NCI-H345 treated with DMSO at 0.1 percent for 48 hours (cell line): ENCODE data around the gene PCDHGA5.
"Not testable (repeated sequence)": the region's sequence is repeated elsewhere in the genome, so short reads cannot be mapped to it uniquely, and the experiment has no call there.

Experiments used
- DNase-seq: peaks from one replicate; lab custom pipeline; 2025; ENCODE audit not compliant: unreplicated experiment; lab: John Stamatoyannopoulos, UW

Gene PCDHGA5

DNA sequence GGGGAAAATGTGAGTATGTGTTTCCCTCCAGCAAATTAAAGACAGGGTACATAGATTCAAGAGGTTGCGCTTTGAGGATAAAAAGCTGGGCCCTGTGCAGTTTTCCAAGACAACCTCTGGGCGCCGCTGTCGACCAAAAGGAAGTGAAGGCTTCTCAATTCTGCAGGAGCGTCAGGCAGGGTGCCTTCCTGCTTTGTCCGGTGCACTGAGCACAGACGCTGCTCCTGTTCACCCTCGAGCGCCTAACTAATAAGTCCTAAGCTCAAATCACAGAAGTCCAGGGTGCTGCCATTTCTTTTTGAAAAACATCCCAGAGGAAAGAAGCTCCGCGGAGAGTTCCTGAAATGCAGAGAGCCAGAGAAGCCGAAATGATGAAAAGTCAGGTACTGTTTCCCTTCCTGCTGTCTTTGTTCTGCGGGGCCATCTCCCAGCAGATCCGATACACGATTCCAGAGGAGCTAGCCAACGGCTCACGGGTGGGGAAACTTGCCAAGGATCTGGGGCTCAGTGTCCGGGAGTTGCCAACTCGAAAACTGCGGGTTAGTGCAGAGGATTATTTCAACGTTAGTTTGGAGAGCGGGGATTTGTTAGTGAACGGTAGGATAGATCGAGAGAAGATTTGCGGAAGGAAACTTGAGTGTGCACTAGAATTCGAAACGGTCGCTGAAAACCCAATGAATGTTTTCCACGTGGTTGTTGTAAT, 13.9 kb upstream of the PCDHGA5 start, which contains the start of gene PCDHGB1:
Gene PCDHGB1 (plus strand): TSS at position 183 of the 703 bp plus-strand sequence. CDS start 162 bp downstream, at position 345.
- DNase-seq: peak; percentile 76

GRCh38 chr5:141351591-141351990, 12.4 kb upstream of the PCDHGA5 start:
- no peak for DNase-seq

DNA sequence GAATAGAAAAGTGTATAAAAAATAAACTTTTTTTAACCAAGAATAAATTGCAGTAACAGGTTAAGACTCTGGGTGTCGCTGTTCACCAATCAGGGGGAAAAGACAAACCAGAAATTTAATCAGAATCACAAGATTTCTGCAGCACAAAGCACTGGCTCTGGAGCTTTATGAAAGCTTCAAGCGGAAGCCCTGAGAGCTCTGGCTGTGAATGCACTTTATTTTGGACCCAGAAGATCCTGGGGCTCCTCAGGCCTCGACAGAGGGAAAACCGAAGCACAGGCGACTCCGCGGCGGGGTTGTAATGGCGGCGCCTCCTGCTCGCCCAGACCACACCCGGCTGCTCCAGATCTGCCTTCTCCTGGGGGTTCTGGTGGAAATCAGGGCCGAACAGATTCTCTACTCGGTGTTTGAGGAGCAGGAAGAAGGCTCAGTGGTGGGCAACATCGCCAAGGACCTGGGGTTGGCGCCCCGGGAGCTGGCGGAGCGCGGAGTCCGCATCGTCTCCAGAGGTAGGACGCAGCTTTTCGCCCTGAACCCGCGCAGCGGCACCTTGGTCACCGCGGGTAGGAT, 9.0 kb upstream of the PCDHGA5 start, which contains the start of gene PCDHGA4:
Gene PCDHGA4 (plus strand): TSS at position 122 of the 570 bp plus-strand sequence. CDS start 87 bp downstream, at position 209.
- DNase-seq: no peak

- DNase-seq: no peak
Observed at GRCh38 chr5:141355641-141356040, 8.3 kb upstream of the PCDHGA5 start.

GRCh38 chr5:141356133-141356532, 7.8 kb upstream of the PCDHGA5 start:
- DNase-seq: no peak

DNA sequence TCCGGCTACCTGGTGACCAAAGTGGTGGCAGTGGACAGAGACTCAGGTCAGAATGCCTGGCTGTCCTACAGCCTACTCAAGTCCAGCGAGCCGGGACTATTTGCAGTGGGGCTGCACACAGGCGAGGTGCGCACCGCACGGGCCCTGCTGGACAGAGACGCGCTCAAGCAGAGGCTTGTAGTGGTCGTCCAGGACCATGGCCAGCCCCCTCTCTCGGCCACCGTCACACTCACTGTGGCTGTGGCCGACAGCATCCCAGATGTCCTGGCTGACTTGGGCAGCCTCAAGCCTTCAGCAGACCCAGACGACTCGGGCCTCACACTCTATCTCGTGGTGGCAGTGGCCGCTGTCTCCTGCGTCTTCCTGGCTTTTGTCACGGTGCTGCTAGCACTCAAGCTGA, 7.0 kb upstream of the PCDHGA5 start:
- DNase-seq: no peak

- no peak for DNase-seq
Observed at GRCh38 chr5:141359790-141360426, 4.1 kb upstream of the PCDHGA5 start, which contains the start of gene PCDHGB2. TSS of gene PCDHGB2 (plus strand) at chr5:141359994. CDS start at chr5:141360136, 142 bp downstream.

DNA sequence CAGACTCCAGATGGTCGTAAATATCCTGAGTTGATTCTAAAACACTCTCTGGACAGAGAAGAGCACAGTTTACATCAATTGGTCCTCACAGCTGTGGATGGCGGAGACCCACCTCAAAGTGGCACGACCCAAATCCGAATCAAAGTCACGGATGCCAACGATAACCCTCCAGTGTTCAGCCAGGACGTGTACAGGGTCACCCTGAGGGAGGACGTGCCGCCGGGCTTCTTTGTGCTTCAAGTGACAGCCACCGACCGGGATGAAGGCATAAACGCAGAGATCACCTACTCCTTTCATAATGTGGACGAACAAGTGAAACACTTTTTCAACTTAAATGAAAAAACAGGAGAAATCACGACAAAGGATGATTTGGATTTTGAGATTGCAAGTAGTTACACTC, 3.3 kb upstream of the PCDHGA5 start:
- DNase-seq: no peak

- DNase-seq: no peak
Observed at GRCh38 chr5:141362719-141363118, 1.2 kb upstream of the PCDHGA5 start.

DNA sequence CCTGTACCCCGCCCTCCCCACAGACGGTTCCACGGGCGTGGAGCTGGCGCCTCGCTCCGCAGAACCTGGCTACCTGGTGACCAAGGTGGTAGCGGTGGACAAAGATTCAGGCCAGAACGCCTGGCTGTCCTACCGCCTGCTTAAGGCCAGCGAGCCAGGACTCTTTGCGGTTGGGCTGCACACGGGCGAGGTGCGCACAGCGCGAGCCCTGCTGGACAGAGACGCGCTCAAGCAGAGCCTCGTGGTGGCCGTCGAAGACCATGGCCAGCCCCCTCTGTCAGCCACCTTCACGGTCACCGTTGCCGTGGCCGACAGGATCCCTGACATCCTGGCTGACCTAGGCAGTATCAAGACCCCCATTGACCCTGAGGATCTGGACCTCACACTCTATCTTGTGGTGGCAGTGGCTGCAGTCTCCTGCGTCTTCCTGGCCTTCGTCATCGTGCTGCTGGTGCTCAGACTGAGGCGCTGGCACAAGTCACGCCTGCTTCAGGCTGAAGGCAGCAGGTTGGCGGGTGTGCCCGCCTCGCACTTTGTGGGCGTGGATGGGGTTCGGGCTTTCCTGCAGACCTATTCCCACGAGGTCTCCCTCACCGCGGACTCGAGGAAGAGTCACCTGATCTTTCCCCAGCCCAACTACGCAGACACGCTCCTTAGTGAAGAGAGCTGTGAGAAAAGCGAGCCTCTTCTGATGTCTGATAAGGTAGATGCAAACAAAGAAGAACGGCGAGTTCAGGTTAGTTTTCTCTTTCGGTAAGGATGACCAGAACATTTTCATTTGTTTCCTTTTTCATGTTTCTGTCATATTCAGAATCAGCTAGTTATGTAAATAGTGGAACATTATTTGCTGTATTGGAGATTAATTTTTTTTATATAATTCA, 2.3 kb downstream of the PCDHGA5 start:
- DNase-seq: no peak

DNA sequence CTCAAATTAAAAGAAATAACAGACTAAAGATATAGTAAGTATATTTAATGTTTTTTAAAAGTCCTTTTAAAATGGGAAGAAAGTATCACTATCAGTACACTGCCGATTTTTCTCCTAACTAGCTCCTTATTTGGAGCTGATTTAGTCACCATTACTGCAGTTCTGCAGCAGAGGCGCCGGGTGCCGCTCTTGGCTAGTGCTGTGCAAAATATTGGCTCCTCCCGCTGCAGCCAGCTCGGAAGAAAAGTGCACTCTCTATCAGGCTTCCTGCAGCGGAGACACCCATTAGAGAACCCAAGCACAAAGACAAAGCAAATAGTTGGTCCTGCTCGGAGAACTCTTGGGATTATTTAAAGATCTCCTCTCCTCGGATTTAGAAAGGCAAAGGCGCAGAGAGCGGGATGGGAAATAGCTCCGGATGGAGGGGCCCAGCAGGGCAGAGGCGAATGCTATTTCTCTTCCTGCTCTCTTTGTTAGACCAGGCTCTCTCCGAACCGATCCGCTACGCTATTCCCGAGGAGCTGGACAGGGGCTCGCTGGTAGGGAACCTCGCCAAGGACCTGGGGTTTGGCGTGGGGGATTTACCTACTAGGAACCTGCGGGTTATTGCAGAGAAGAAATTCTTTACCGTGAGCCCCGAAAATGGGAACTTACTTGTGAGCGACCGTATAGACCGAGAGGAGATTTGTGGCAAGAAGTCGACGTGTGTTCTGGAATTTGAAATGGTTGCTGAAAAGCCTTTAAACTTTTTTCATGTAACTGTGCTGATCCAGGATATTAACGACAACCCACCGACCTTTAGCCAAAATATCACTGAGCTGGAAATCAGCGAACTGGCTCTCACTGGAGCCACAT, 6.3 kb downstream of the PCDHGA5 start, which contains the start of gene PCDHGB3:
Gene PCDHGB3 (plus strand): TSS at position 249 of the 855 bp plus-strand sequence. CDS start 153 bp downstream, at position 402.
- DNase-seq: no peak

GRCh38 chr5:141371572-141372475, 7.9 kb downstream of the PCDHGA5 start:
- DNase-seq: no peak

DNA sequence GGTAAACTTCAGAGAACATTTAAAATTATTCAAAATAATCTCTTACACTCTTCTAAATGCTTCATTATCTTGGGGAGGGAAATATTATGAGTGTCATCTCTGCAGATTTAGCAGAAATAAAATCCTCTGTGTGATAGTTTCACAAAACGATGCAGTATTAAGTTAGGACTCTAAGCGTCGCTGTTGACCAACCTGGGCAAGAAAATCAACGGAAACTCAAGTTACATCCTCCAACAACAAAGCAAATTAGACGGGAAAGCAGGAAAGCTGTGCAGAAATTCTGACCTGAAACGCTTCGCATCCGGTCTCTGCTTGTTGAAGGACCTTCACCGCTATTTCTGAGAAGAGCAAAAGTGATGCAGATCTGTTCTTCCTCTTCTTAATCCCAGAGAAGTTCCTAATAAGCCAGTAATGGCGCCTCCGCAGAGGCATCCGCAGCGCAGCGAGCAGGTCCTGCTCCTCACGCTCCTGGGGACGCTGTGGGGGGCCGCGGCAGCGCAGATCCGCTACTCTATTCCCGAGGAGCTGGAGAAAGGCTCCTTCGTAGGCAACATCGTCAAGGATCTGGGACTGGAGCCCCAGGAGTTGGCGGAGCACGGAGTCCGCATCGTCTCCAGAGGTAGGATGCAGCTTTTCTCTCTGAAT, 9.8 kb downstream of the PCDHGA5 start, which contains the start of gene PCDHGA6:
Gene PCDHGA6 (plus strand): TSS at position 219 of the 645 bp plus-strand sequence. CDS start 193 bp downstream, at position 412.
- DNase-seq: no peak

DNA sequence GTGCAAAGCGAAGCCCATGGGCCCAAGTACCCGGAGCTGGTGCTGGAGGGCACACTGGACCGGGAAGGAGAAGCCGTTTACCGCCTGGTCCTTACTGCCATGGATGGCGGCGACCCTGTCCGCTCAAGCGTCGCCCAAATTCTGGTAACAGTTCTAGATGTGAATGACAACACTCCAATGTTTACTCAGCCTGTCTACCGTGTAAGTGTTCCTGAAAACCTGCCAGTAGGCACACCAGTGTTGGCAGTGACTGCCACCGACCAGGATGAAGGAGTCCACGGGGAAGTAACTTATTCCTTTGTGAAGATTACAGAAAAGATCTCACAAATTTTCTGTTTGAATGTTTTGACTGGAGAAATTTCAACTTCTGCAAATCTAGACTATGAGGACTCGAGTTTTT, 10.7 kb downstream of the PCDHGA5 start:
- DNase-seq: no peak

DNA sequence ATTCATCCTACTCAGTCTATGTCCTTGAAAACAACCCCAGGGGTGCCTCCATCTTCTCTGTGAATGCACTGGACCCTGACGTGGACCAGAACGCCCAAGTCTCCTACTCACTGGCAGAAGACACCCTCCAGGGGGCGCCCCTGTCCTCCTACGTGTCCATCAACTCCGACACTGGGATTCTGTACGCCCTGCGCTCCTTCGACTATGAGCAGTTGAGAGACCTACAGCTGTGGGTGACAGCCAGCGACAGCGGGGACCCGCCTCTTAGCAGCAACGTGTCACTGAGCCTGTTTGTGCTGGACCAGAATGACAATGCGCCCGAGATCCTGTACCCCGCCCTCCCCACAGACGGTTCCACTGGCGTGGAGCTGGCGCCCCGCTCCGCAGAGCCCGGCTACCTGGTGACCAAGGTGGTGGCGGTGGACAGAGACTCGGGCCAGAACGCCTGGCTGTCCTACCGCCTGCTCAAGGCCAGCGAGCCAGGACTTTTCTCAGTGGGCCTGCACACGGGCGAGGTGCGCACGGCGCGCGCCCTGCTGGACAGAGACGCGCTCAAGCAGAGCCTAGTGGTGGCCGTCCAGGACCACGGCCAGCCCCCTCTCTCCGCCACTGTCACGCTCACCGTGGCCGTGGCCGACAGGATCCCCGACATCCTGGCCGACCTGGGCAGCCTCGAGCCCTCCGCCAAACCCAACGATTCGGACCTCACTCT, 11.6 kb downstream of the PCDHGA5 start:
- not testable (repeated sequence) for DNase-seq

DNA sequence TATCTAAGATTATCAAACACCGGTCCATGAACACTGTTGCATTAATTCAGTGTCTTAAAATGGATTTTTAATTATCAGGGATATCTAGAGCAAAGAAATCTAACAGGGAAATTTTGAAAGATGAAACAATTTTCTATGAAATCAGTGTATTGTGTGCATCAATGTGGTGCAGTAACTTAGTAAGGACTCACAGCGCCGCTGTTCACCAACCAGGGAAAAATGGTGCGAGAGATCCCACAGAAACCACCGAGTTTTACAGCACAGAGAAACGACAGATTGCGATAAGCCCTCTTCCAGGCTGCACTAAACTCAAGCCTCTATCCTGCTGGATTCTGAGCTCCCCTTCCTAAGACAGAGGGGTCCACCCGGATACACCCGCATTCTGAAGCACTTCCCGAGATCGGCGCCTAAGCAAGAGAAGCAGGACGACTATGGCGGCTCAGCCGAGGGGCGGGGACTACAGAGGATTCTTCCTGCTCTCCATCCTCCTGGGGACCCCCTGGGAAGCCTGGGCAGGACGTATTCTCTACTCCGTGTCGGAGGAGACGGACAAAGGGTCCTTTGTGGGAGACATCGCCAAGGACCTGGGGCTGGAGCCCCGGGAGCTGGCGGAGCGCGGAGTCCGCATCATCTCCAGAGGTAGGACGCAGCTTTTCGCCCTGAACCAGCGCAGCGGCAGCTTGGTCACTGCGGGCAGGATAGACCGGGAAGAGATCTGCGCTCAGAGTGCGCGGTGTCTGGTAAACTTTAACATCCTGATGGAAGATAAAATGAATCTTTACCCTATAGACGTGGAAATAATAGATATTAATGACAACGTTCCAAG, 18.7 kb downstream of the PCDHGA5 start, which contains the start of gene PCDHGA7:
Gene PCDHGA7 (plus strand): TSS at position 274 of the 826 bp plus-strand sequence. CDS start 158 bp downstream, at position 432.
- no peak for DNase-seq

DNA sequence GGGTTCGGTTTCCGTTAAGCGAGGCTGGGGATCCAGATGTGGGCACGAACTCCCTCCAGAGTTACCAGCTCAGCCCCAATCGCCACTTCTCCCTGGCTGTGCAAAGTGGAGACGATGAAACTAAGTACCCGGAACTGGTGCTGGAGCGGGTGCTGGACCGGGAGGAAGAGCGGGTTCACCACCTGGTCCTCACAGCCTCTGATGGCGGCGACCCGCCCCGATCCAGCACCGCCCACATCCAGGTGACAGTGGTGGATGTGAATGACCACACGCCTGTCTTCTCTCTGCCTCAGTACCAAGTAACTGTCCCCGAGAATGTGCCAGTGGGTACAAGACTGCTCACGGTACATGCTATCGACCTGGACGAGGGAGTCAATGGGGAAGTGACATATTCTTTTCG, 19.4 kb downstream of the PCDHGA5 start:
- no peak for DNase-seq
